Activated naive CD4-positive, alpha-beta T cell treated with anti-CD3 and anti-CD28 coated beads, Interleukin-2, amount 50 U/mL, for 16 hours (primary cell): ENCODE data around the gene MRPL42.
"Not testable (repeated sequence)": the region's sequence is repeated elsewhere in the genome, so short reads cannot be mapped to it uniquely, and the experiment has no call there.

Experiments used
- DNase-seq: peaks from one replicate; pipeline ENCODE4 v3.0.0-alpha.2; 2020

The MRPL42 gene

DNA sequence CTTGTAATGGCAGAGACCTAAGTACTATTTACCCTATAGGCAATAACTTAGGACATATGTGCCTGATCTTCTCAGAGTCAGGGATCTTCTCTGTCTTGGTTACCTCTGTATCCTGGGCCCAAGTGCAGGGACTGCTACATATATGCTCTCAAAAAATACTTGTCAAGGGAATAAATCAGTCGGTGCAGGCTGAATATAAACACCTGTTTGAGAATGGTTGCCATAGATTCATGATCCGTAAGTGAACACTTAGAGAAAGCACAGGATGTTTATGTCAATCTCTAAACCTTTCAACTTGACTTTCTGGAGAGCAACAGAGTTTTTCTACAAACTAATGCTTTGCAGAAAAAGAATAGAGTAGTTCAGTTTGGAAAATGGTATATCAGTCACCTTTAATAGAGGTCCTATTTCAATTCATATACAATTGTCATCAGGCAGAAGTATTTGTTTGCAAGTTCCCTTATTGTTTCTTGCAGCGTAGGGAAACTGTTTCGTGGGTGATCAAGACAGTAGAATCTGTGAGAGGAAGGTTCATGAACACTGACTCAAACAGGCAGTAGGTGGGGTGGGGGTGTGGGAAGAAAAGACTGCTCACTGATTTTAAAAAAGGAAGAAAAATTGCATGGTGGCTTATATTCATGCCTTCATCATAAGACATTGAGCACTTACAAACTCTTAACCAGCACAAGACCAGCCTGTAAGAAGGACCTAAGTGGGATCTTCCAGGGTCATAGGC, 19.6 kb upstream of the MRPL42 start:
- peak; percentile 35 for DNase-seq

DNA sequence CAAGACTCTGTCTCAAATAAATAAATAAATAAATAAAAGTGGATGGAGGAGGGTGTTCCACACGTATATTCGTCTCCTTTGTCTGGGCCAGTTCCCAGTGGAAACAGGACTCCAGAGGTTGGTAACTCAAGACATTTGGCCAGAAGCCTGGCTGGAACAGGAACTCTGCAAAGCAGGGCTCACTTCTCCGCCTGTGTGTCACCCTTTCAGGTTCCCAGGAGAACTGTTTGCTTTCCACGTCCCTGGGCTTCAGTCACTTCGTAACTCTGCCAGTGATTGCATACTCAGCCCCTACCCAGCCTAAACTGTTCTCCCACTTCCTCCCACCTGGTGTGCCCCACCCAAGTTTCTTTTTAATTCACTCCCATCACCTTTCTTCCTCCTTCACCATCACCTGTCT, 18.5 kb upstream of the MRPL42 start:
- no peak for DNase-seq

DNA sequence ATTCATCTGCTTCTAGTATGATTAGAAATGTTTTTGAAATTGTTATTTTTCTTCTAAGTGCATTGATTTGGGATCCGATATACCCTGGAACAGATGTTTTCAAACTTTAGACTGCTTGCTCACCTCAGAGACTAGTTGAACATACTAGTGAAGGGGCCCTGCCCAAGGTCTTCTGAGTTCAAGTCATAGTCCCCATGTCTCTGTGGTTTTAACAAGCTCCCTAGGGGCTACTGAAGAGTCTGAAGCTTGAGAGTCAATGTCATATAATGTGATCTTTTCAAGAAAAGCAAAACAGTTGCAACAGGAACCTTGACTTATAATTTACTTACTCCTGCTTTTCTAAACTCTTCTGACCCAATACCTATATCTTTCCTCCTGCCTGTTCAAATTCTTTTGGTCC, 18.0 kb upstream of the MRPL42 start:
- DNase-seq, result no peak

DNA sequence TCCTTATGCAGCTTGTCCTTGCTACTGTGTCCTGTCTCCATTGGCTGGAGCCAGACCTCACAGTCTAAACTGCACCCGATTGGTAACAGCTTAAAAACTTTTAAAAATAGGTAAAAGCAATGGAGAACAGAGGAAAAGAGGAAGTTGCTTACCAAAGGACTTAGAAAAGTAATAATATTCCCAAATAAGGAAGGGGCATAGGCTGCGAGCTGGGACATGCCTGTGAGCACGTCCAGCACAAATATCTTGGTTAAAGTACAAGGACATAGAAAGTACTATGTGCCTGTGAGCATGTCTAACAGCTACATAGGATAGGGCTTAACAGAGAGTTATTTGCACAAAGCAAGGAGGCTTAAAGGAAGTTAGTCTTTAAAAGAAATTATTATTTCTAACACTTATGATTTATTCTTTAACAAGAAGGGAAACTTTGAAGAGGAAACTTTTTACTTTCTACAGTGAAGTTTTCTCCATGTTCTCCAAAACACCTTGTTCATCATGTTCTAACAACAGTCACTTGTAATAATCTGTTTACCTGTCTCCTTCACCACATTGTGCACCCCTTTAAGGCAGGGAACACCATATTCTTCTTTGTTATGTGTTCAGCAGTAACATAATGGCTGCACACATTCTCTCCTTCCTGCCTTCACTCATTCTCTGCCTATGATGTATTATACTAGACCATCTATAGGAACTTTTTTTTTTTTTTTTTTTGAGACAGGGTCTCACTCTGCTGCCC, 15.7 kb upstream of the MRPL42 start:
- DNase-seq, result no peak

DNA sequence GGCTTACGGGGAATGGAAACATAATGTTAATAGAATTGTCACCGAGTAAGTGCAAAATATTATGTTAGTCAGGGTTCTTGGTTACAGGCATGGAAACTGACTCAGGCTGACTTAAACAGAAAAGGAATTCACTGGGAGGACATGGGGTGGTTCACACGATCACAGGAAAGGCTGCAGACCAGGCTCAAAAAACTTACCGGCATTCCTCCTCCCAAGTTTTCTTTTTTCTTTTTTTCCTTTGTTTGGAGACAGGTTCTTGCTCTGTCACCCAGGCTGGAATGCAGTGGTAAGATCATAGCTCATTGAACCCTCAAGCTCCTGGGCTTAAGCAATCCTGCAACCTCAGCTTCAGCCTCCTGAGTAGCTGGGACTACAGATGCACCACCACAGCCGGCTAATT, 13.7 kb upstream of the MRPL42 start:
- DNase-seq, result no peak

DNA sequence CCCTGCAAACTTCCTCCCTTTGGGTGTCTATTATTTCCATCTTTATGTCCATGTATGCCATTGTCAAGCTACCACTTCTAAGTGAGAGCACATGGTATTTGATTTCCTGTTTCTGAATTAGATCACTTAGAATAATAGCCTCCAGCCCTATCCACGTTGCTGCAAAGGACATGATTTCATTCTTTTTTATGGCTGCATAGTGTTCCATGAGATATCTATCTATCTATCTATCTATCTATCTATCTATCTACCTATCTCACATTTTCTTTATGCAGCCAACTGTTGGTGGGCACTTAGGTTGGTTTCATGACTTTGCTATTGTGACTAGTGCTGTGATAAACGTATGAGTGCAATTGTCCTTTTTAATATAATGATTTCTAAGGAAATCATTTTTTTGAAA, 11.2 kb upstream of the MRPL42 start:
- no peak for DNase-seq

DNA sequence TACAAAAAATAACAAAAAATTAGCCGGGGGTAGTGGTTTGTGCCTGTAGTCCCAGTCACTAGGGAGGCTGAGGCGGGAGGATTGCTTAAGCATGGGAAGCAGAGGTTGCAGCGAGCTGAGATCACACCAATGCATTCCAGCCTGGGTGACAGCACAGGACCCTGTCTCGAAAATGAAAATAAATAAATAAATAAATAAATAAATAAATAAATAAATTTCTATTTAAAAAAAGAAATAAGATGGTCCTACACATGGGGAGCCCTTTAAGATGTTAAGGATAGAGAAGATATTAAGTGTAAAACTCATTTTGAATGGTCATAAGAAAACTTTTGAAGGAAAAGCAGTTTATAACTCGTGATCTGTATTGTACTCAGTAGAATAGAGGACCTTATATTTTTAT, 8.2 kb upstream of the MRPL42 start:
- no peak for DNase-seq

DNA sequence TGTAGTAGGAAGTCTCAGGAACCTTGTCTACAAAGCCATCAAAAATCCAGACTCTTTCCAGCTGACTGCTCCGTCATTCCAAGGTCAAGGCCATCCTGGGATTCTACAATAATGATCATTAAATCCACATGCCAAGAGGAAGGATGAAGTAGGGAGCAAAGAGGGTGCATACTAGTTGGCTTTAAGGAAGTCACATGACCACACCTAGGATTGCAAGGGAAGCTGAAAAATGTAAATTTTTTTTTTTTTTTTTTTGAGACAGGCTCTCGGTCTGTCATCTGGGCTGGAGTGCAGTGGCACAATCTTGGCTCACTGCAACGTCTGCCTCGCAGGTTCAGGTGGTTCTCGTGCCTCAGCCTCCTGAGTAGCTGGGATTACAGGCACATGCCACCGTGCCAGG, 7.3 kb upstream of the MRPL42 start:
- no peak for DNase-seq

DNA sequence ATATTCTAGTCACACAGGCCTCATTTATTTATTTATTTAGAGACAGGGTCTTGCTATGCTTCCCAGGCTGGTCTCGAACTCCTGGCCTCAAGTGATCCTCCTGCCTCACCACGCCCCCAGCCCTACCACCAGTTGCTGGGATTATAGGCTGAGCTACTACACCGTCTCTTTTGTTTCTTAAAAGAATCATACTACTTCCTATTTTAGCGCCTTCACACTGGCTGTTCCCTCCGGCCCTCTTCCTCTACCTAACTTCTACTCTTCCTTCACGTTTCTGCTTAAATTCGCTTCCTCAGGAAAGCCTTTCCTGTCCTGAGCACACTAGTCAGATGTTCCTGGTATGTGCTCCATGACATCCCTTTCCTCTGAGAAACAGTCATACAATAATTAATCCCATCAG, 6.4 kb upstream of the MRPL42 start:
- DNase-seq, result no peak

DNA sequence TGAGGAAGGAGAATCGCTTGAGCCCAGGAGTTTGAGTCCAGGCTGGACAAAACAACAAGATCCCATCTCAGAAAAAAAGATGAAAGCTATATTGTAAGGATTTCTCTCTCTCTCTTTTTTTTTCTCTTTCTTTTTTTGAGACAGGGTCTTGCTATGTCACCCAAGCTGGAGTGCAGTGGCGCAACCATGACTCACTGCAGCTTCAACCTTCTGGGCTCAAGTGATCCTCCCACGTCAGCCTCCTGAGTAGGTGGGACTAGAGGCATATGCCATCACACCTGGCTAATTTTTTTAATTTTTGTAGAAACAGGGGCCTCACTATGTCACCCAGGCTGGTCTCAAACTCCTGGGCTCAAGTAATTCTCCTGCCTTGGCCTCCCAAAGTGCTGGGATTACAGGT, 5.8 kb upstream of the MRPL42 start:
- peak; percentile 26 for DNase-seq

DNA sequence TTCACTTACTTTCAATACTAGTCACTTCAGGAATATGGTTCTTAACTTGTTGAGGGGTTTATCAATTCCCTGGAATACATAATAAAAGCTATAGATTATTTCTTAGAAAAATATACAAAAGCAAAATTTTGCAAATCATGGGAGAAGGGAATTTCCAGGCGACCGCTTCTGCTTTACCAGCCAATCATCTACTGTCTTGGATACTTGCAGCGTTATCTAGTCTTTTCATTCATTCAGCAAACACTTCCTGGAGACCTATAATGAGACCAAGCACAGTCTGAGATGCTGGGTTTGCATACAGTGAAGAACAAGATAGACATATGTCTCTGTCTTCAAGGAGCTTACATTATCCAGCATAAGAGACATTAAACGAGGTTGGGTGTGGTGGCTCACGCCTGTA, 1.5 kb upstream of the MRPL42 start:
- no peak for DNase-seq

DNA sequence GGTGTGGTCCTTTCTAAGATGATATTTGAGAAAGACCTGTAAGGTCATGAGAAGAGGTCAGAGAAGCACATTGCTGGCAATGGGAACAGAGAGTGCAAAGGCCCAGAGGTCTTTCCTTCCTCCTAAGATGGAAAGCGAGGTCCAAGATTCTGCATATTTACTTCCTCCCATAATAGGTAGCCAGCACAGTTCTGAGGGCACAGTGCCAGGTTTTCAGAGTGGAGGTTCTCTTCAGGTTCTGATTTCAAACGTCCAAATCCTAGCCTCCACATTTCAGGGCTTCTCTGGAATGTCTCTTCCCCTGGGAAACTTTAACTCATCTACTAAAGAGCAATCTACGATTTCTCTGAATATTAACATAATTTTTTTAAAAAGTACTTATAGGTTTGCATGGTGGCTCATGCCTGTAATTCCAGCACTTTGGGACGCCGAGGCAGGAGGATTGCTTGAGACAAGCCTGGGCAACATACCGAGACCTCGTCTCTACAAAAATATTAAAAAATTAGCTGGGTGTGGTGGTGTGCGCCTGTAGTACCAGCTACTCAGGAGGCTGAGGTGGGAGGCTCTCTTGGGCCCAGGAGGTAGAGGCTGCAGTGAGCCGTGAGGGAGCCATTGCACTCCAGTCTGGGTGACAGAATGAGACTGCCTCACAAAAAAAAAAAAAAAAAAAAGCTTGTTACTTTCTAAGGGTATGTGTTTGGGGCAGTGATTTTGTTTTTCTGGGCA, 526 bp upstream of the MRPL42 start:
- DNase-seq, result no peak

DNA sequence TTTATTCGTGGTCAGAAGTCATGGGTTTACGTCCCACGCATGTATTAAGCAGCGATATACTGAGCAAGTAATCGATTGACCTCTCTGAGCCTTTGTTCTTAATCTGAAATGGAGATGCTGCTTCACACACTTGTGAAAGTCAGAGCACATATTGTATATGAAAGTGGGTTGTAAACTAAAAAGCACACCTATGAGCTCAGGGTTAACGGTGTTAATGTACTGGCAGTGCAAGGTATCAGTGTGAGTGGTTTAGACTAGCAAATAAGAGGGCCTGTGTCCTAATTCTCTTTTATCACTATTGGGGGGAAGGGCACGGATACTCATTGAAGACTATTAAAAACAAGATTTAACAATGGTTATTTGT, 676 bp downstream of the MRPL42 start:
- no peak for DNase-seq

DNA sequence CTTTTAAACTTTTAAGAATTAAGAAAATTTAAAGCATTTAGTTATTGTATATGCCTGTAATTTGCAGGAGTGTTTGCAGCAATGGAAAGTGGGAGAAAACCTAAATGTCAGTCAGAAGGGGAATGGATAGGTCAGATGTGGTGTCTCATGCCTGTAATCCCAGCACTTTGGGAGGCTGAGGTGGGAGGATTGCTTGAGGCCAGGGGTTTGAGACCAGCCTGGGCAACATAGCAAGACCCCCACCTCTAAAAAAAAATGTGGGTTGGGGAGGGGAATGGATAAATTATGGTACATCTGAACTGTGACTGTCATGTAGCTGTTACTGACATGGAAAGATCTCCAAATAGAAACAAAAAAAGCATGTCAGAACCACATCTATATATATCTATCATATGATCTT, 2.1 kb downstream of the MRPL42 start:
- no peak for DNase-seq

DNA sequence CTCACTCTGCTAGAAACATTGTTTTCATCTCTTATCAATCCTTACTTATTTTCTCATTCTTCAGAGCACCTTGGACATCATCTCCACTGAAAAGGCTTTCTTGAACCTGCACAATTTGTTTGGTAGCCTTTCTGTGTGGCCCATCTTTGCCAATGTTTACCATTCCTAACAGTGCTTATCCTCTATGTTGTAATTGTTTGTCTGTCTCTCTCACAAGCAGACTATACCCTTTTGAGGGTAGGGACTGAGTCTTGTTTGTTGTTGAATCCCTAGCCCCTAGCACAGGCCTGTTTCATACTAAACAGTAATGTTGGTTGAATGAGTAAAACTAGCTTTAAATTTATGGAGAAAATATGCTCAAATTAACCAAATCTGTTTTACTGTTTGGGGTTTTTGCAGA, 9.2 kb downstream of the MRPL42 start:
- no peak for DNase-seq

DNA sequence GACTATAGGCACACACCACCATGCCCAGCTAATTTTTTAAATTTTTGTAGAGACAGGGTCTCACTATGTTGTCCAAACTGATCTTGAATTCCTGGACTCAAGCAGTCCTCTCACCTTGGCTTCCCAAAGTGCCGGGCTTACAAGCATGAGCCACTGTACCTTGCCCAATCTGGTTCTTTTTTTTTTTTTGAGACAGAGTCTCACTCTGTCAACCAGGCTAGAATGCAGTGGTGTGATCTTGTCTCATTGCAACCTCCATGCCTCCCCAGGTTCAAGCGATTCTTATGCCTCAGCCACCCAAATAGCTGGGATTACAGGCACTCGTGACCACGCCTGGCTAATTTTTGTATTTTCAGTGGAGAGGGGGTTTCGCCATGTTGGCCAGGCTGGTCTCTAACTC, 15.4 kb downstream of the MRPL42 start:
- no peak for DNase-seq

DNA sequence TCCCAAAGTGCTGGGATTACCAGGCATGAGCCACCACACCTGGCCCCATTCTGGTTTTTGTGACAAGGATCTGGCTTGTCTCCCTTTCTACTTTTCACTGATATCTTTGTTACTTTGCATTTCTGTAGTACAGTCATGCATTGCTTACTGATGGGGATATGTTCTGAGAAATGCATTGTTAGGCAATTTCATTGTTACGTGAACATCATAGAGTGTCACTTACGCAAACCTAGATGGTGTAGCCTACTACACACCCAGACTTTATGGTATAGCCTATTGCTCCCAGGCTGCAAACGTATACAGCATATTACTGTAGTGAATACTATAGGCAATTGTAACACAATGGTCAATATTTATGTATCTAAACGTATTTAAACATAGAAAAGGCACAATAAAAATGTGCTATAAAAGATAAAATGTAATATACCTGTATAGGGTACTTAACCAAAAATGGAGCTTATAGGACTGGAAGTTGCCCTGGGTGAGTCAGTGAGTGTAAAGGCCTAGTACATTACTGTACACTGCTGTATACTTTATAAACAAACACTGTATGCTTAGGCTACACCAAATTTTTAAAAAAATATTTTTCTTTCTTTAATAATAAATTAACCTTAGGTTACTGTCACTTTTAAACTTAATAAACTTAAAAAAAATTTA, 16.0 kb downstream of the MRPL42 start:
- no peak for DNase-seq

DNA sequence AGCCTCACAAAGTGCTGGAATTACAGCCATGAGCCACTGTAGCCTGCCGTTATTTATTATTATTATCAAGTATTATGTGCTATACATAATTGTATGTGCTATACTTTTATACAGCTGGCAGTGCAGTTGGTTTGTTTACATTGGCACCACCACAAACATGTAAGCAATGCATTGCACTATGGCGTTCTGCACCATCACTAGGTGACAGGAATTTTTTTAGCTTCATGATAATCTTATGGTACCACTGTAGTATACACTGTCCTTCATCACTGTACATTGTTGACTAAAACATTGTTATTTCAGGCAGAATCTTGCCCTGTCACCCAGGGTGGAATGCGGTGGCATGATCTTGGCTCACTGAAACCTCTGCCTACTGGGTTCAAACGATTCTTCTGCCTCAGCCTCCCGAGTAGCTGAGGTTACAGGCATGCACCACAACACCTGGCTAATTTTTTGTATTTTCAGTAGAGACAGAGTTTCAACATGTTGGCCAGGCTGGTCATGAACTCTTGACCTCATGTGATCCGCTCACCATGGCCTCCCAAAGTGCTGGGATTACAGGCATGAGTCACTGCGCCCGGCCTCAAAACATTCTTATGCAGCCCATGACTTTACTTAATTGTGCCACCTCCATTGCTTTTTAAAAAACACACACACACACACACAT, 17.1 kb downstream of the MRPL42 start:
- DNase-seq, result no peak

DNA sequence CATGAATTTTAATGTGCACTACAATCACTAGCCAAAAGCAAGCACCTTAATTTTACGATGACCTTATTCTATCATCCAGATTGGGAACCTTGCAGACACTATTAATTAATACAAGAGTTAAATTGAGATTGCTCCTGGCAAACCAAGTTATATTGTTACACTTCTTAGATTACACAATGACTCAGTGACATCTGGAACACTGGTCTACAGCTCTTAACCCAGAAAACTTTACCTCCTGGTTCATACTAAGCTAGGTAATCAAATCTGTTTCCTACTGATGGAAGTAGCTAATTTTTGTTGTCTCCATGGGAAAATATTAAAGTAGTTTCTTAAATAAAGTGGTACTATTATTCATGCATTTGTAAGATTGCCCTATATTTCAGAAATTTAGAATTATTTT, 25.5 kb downstream of the MRPL42 start:
- DNase-seq, result not testable (repeated sequence)

DNA sequence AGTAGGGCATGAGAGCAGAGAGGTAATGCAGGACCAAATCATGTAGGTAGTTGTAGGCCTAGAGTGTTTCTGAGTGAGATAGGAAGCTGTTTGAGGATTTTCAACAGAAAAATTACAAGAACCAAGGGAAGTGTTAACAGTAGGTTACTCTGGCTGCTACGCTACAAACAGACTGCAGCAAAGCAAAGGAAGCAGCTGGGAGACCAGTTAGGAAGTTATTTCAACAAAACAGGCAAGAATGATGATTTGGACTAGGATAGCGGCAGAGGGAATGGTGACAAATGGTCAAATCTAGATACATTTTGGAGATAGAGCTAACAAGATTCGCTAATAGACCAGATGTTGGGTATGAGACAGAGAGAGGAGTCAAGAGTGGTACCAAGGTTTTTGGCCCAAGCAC, 26.8 kb downstream of the MRPL42 start:
- no peak for DNase-seq

DNA sequence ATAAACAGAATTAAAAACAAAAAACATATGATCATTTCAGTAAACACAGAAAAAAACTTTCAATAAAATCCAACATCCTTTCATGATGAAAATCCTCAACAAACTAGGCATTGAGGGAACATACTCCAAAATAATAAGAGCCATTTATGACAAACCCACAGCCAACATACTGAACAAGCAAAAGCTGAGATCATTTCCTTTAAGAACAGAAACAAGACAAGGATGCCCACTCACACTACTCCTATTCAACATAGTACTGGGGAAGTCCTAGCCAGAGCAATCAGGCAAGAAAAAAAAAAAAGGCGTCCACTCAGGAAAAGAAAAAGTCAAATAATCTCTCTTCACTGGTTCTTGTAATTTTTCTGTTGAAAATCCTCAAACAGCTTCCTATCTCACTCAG, 30.1 kb downstream of the MRPL42 start:
- no peak for DNase-seq

DNA sequence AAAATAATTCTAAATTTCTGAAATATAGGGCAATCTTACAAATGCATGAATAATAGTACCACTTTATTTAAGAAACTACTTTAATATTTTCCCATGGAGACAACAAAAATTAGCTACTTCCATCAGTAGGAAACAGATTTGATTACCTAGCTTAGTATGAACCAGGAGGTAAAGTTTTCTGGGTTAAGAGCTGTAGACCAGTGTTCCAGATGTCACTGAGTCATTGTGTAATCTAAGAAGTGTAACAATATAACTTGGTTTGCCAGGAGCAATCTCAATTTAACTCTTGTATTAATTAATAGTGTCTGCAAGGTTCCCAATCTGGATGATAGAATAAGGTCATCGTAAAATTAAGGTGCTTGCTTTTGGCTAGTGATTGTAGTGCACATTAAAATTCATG, 31.5 kb downstream of the MRPL42 start:
- not testable (repeated sequence) for DNase-seq

DNA sequence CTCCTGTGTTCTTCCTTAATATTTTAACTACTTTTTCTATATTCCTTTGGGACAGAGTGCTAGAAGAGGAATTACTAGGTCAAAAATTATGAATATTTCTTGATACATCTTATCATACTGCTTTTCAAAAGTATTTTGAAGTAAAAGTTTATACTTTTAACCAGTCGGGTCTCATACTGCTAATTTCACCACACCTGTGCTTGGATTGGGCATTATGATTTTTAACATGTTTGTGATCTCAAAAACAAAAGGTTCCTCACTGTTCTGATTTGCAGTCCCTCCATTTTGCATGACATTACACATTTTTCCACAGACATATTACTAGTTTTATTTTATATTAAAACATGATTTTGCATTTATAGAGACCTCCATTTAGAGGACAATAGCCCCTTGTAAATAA, 32.9 kb downstream of the MRPL42 start:
- DNase-seq, result no peak
